ENCODE measurements around the gene ATOH8. TPM values are rescaled to one million over a fixed set of nuclear protein-coding genes. Genes with fewer than 3 reads are reported as not detected.

Gene ATOH8
- total RNA-seq, 1 donor from 2014 or later = 44.9 TPM

- H3K27ac ChIP-seq = peak overlapping the region; percentile 53
- no peak overlapping the region for H3K4me3 ChIP-seq
- ATAC-seq (no peak), DNase-seq (no peak)
- H3K36me3 ChIP-seq = no peaks in the 10 kb centered on the region
- H3K27me3 ChIP-seq (ENCODE audit: low read depth) = peaks cover 4% of the 10 kb centered on the region
- intact Hi-C loops (cut with DNase I) = no loop called here
- H3K4me1 ChIP-seq = peaks cover 69% of the 10 kb centered on the region
- no peaks in the 10 kb centered on the region for H3K9me3 ChIP-seq
- no peak for TF ChIP-seq CTCF (IDR thresholded peaks at IDR 0.05)
Observed at GRCh38 chr2:85748985-85749875, 4.6 kb upstream of the ATOH8 start.

GRCh38 chr2:85750587-85751575 lies 2.9 kb upstream of the ATOH8 start:
- TF ChIP-seq CTCF (IDR thresholded peaks at IDR 0.05) = peak; percentile 85
- Histone ChIP-seq H3K27me3 (ENCODE audit: low read depth) (peaks cover 11% of the 10 kb centered on the region), H3K27ac (no peak overlapping the region), H3K4me1 (peaks cover 64% of the 10 kb centered on the region), H3K9me3 (no peaks in the 10 kb centered on the region), H3K4me3 (no peak overlapping the region), H3K36me3 (no peaks in the 10 kb centered on the region)
- ATAC-seq = peak; percentile 55 to 68
- DNase-seq = peak; percentile 81
- intact Hi-C loops (cut with DNase I) = no loop called here

GRCh38 chr2:85751627-85752026 lies 2.2 kb upstream of the ATOH8 start:
- ATAC-seq (no peak), DNase-seq (no peak)
- no peak for TF ChIP-seq CTCF (IDR thresholded peaks at IDR 0.05)
- Histone ChIP-seq H3K9me3 (no peaks in the 10 kb centered on the region), H3K27me3 (ENCODE audit: low read depth) (peaks cover 11% of the 10 kb centered on the region), H3K36me3 (no peaks in the 10 kb centered on the region), H3K27ac (no peak overlapping the region), H3K4me1 (peaks cover 63% of the 10 kb centered on the region), H3K4me3 (no peak overlapping the region)
- intact Hi-C loops (cut with DNase I) = no loop called here

GRCh38 chr2:85753035-85753524 lies 711 bp upstream of the ATOH8 start:
- H3K9me3 ChIP-seq = no peaks in the 10 kb centered on the region
- DNase-seq (no peak), ATAC-seq (peak in 1 of 2 donors; percentile 2)
- intact Hi-C loops (cut with DNase I) = no loop called here
- H3K4me1 ChIP-seq = peaks cover 77% of the 10 kb centered on the region
- peak overlapping the region; percentile 89 for H3K4me3 ChIP-seq
- H3K36me3 ChIP-seq = peaks cover under 1% of the 10 kb centered on the region
- H3K27me3 ChIP-seq (ENCODE audit: low read depth) = peaks cover 11% of the 10 kb centered on the region
- H3K27ac ChIP-seq = peak overlapping the region; percentile 91
- no peak for TF ChIP-seq CTCF (IDR thresholded peaks at IDR 0.05)
